ENCODE results near the gene SERTAD3.

DNA sequence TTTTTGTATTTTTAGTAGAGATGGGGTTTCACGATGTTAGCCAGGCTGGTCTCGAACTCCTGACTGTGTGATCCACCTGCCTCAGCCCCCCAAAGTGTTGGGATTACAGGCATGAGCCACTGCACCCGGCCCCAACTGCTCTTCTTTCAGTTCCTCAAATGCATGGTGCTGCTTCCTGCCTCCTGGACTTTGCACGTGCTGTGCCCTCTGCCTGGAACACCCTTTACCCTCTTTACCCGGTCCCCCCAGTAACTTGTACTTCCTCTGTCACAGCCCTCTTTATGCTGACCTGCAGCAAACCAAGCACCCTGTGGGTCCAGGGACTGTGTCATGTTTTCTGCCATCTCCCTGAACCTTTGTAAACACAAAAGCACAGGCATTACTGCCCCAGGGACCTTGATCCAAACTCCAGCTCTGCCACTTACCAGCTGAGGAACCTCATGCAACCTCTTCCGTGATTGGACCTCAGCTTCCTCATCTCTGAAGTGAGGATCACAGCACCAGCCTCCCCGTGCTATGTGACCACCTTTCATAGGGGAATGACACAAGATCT is 17.6 kb upstream of the SERTAD3 start:
- TF ChIP-seq, protein P1, sequence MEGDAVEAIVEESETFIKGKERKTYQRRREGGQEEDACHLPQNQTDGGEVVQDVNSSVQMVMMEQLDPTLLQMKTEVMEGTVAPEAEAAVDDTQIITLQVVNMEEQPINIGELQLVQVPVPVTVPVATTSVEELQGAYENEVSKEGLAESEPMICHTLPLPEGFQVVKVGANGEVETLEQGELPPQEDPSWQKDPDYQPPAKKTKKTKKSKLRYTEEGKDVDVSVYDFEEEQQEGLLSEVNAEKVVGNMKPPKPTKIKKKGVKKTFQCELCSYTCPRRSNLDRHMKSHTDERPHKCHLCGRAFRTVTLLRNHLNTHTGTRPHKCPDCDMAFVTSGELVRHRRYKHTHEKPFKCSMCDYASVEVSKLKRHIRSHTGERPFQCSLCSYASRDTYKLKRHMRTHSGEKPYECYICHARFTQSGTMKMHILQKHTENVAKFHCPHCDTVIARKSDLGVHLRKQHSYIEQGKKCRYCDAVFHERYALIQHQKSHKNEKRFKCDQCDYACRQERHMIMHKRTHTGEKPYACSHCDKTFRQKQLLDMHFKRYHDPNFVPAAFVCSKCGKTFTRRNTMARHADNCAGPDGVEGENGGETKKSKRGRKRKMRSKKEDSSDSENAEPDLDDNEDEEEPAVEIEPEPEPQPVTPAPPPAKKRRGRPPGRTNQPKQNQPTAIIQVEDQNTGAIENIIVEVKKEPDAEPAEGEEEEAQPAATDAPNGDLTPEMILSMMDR (IDR thresholded peaks at IDR 0.05): no peak
- no peak for TF ChIP-seq POLR2A (IDR thresholded peaks at IDR 0.05)
